ENCODE data around the gene TMBIM4.

The TMBIM4 gene

GRCh38 chr12:66103016-66103913 lies 66.5 kb downstream of the TMBIM4 start:
- TF ChIP-seq, protein P1, sequence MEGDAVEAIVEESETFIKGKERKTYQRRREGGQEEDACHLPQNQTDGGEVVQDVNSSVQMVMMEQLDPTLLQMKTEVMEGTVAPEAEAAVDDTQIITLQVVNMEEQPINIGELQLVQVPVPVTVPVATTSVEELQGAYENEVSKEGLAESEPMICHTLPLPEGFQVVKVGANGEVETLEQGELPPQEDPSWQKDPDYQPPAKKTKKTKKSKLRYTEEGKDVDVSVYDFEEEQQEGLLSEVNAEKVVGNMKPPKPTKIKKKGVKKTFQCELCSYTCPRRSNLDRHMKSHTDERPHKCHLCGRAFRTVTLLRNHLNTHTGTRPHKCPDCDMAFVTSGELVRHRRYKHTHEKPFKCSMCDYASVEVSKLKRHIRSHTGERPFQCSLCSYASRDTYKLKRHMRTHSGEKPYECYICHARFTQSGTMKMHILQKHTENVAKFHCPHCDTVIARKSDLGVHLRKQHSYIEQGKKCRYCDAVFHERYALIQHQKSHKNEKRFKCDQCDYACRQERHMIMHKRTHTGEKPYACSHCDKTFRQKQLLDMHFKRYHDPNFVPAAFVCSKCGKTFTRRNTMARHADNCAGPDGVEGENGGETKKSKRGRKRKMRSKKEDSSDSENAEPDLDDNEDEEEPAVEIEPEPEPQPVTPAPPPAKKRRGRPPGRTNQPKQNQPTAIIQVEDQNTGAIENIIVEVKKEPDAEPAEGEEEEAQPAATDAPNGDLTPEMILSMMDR (IDR thresholded peaks at IDR 0.05) = no peak
- H3K36me3 ChIP-seq = no peaks in the 10 kb centered on the region
- peaks cover 0 to 5% (median 0%) of the 10 kb centered on the region in 3 donors for H3K9me3 ChIP-seq
- intact Hi-C loops (cut with DNase I; ENCODE audit: low total_unique reads) = no loop called here
- H3K27me3 ChIP-seq = peaks cover 0 to 7% of the 10 kb centered on the region in 2 donors
- H3K4me1 ChIP-seq = peaks cover 0 to 3% (median 0%) of the 10 kb centered on the region in 4 donors
- no peak overlapping the region for H3K27ac ChIP-seq
- no peak overlapping the region for H3K4me3 ChIP-seq
- DNase-seq = no peak

GRCh38 chr12:66092559-66093269 lies 77.1 kb downstream of the TMBIM4 start:
- TF ChIP-seq, protein P1 (IDR thresholded peaks at IDR 0.05) = no peak
- H3K4me1 ChIP-seq = peaks cover 0 to 12% (median 4%) of the 10 kb centered on the region in 4 donors
- no peak overlapping the region for H3K4me3 ChIP-seq
- H3K9me3 ChIP-seq = no peaks in the 10 kb centered on the region
- H3K27me3 ChIP-seq = peaks cover 0 to 4% of the 10 kb centered on the region in 2 donors
- intact Hi-C loops (cut with DNase I; ENCODE audit: low total_unique reads) = no loop called here
- H3K27ac ChIP-seq = no peak overlapping the region
- no peaks in the 10 kb centered on the region for H3K36me3 ChIP-seq
- no peak for DNase-seq

DNA sequence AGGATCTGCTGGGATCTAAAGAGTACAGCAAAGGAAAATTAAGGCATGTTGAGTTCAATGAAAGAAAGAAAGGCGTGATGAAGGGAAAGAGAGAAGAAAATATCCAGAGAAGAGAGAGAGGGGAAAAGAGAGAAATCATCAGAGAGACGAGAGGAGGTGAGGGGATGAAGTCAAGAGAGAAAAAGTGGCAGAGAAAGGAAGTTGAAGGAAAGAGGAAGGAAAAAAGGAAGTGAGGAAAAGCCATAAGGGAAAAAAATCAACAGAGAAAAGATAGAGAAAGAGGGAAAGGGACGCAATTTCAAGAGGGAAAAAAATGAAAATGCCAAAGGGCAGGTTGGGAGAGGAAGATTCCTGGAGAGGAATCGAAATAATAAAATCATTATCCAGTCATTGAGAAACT lies 79.6 kb downstream of the TMBIM4 start:
- Histone ChIP-seq H3K27ac (no peak overlapping the region), H3K4me1 (peaks cover 0 to 12% (median 6%) of the 10 kb centered on the region in 4 donors), H3K27me3 (peaks cover 0 to 4% of the 10 kb centered on the region in 2 donors), H3K9me3 (no peaks in the 10 kb centered on the region), H3K36me3 (no peaks in the 10 kb centered on the region), H3K4me3 (no peak overlapping the region)
- intact Hi-C loops (cut with DNase I; ENCODE audit: low total_unique reads) = no loop called here
- no peak for DNase-seq
- TF ChIP-seq, protein P1 (IDR thresholded peaks at IDR 0.05) = no peak

DNA sequence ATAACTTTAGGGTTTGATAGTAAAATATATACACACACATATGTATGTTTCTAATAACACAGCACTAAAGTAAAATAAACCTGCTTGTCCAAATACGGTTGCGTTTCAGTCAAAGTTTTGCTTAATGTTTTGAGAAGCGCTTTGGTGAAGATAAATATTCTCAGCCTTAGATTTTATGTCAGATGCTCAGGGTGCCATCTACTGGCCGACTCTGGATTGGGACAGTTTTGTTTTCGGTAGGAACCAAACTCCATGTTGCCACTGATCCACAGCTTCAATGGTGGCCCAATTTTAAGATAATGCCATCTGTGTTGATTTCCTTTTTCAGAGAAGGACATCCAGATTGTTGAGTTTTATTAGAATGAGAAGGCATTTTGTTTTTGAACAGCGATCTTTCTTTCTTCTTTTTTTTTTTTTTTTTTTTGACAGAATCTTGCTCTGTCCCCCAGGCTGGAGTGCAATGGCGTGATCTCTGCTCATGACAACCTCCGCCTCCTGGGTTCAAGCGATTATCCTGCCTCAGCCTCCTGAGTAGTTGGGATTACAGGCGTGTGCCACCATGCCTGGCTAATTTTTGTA lies 82.3 kb downstream of the TMBIM4 start:
- Histone ChIP-seq H3K27me3 (peaks cover 0 to 4% of the 10 kb centered on the region in 2 donors), H3K9me3 (peaks cover 0 to 5% (median 0%) of the 10 kb centered on the region in 3 donors), H3K4me1 (peaks cover 0 to 9% (median 4%) of the 10 kb centered on the region in 4 donors), H3K27ac (no peak overlapping the region), H3K4me3 (no peak overlapping the region), H3K36me3 (no peaks in the 10 kb centered on the region)
- TF ChIP-seq, protein P1 (IDR thresholded peaks at IDR 0.05) = peak; percentile 72 to 73
- intact Hi-C loops (cut with DNase I; ENCODE audit: low total_unique reads) = loop anchor here (2.0 to 10.0 kb wide), 2 partner anchors 531 to 1193 kb away; no protein-coding TSS in a partner anchor
- DNase-seq = peak; percentile 73 to 75

GRCh38 chr12:66085998-66086397 lies 83.8 kb downstream of the TMBIM4 start:
- Histone ChIP-seq H3K4me1 (peaks cover 0 to 3% (median 0%) of the 10 kb centered on the region in 4 donors), H3K4me3 (no peak overlapping the region), H3K27me3 (peaks cover 0 to 4% of the 10 kb centered on the region in 2 donors), H3K9me3 (peaks cover 0 to 5% (median 0%) of the 10 kb centered on the region in 3 donors), H3K27ac (no peak overlapping the region), H3K36me3 (no peaks in the 10 kb centered on the region)
- intact Hi-C loops (cut with DNase I; ENCODE audit: low total_unique reads) = loop anchor here (2.0 to 10.0 kb wide), 2 partner anchors 529 to 1191 kb away; no protein-coding TSS in a partner anchor
- TF ChIP-seq, protein P1 (IDR thresholded peaks at IDR 0.05) = no peak
- no peak for DNase-seq
